IMR-90 (cell line): ENCODE data around the gene BAMBI.

ENCODE experiments used
- CHD1 ChIP-seq: IDR thresholded peaks from 2 replicates; pipeline ENCODE4 v1.6.1; 2012; ENCODE audit warnings: low read depth, low read length, improper control_type of control experiment
- MAFK ChIP-seq: IDR thresholded peaks from 2 replicates; pipeline ENCODE4 v1.6.1; 2012; ENCODE audit warnings: low read depth, low read length, improper control_type of control experiment
- MXI1 ChIP-seq: IDR thresholded peaks from 2 replicates; pipeline ENCODE4 v1.6.1; 2012; ENCODE audit warnings: low read depth, mild to moderate bottlenecking, low read length, moderate library complexity, borderline replicate concordance
- POLR2A ChIP-seq: IDR thresholded peaks from 2 replicates; pipeline ENCODE4 v1.6.1; 2012; ENCODE audit warnings: mild to moderate bottlenecking, low read depth, low read length
- RAD21 ChIP-seq: IDR thresholded peaks from 2 replicates; pipeline ENCODE4 v1.6.1; 2012; ENCODE audit warnings: low read length, improper control_type of control experiment
- RCOR1 ChIP-seq: IDR thresholded peaks from 2 replicates; pipeline ENCODE4 v1.6.1; 2012; ENCODE audit warnings: mild to moderate bottlenecking, low read length, improper control_type of control experiment; ENCODE audit not compliant: insufficient replicate concordance
- RFX5 ChIP-seq: IDR thresholded peaks from 2 replicates; pipeline ENCODE4 v1.8.0; 2012; ENCODE audit warnings: low read depth, mild to moderate bottlenecking, low read length, moderate library complexity
- TF ChIP-seq, protein P1 (sequence below): conservative IDR thresholded peaks from 2 replicates; pipeline ENCODE4 v1.5.1; 2012; ENCODE audit warnings: mild to moderate bottlenecking, low read depth, low read length, improper control_type of control experiment

GRCh38 chr10:28663576-28664368 is 13.5 kb upstream of the BAMBI start:
- TF ChIP-seq POLR2A = peak; percentile 54; the same call in 1 of the 2 replicates
- TF ChIP-seq, protein P1, sequence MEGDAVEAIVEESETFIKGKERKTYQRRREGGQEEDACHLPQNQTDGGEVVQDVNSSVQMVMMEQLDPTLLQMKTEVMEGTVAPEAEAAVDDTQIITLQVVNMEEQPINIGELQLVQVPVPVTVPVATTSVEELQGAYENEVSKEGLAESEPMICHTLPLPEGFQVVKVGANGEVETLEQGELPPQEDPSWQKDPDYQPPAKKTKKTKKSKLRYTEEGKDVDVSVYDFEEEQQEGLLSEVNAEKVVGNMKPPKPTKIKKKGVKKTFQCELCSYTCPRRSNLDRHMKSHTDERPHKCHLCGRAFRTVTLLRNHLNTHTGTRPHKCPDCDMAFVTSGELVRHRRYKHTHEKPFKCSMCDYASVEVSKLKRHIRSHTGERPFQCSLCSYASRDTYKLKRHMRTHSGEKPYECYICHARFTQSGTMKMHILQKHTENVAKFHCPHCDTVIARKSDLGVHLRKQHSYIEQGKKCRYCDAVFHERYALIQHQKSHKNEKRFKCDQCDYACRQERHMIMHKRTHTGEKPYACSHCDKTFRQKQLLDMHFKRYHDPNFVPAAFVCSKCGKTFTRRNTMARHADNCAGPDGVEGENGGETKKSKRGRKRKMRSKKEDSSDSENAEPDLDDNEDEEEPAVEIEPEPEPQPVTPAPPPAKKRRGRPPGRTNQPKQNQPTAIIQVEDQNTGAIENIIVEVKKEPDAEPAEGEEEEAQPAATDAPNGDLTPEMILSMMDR = peak; percentile 99
- no peak for TF ChIP-seq RFX5
- TF ChIP-seq CHD1 = no peak; the same call in 1 of the 2 replicates
- TF ChIP-seq MAFK = no peak
- no peak for TF ChIP-seq MXI1
- no peak for TF ChIP-seq RCOR1
- peak; percentile 100 for TF ChIP-seq RAD21
